HEK293 (cell line): ENCODE data around the gene TRA2A.
A peak's percentile ranks its signal among the peaks of the same experiment; 100 is the strongest.

Source experiments
- HOXA7 ChIP-seq: sonication (generic); formaldehyde crosslinking; IDR thresholded peaks from 2 replicates; pipeline ENCODE4 v1.8.1; 2022; ENCODE audit warnings: missing genetic modification reagents, borderline replicate concordance
- PRDM1 ChIP-seq: fragments of 450-650 bp; formaldehyde crosslinking; IDR thresholded peaks from 2 replicates; pipeline ENCODE4; 2016; ENCODE audit warnings: missing biosample characterization, missing genetic modification characterization
- PRDM4 ChIP-seq: fragments of 450-650 bp; formaldehyde crosslinking; IDR thresholded peaks from 2 replicates; pipeline ENCODE4 v1.5.1; 2017; ENCODE audit warnings: missing biosample characterization, missing genetic modification characterization
- SCRT1 ChIP-seq: fragments of 450-650 bp; formaldehyde crosslinking; IDR thresholded peaks from 2 replicates; pipeline ENCODE4 v1.5.1; 2016; ENCODE audit warnings: missing biosample characterization, missing genetic modification characterization, borderline replicate concordance
- SP2 ChIP-seq: fragments of 450-650 bp; formaldehyde crosslinking; IDR thresholded peaks from 2 replicates; pipeline ENCODE4 v1.5.1; 2016; ENCODE audit warnings: missing biosample characterization, missing genetic modification characterization
- SP7 ChIP-seq: fragments of 450-650 bp; formaldehyde crosslinking; IDR thresholded peaks from 2 replicates; pipeline ENCODE4 v1.5.1; 2016; ENCODE audit warnings: missing biosample characterization, missing genetic modification characterization
- ZBTB1 ChIP-seq: fragments of 450-650 bp; formaldehyde crosslinking; IDR thresholded peaks from 2 replicates; pipeline ENCODE4 v1.5.1; 2016; ENCODE audit warnings: missing biosample characterization, missing genetic modification characterization
- ZBTB21 ChIP-seq: fragments of 450-650 bp; formaldehyde crosslinking; IDR thresholded peaks from 2 replicates; pipeline ENCODE4 v1.5.1; 2017; ENCODE audit warnings: missing biosample characterization, missing genetic modification characterization
- ZBTB48 ChIP-seq: fragments of 450-650 bp; formaldehyde crosslinking; IDR thresholded peaks from 2 replicates; pipeline ENCODE4 v1.5.1; 2016; ENCODE audit warnings: missing biosample characterization, missing genetic modification characterization
- ZEB2 ChIP-seq: fragments of 450-650 bp; formaldehyde crosslinking; IDR thresholded peaks from 2 replicates; pipeline ENCODE4 v1.5.1; 2016; ENCODE audit warnings: missing biosample characterization, missing genetic modification characterization
- ZFP41 ChIP-seq: fragments of 450-650 bp; formaldehyde crosslinking; IDR thresholded peaks from 2 replicates; pipeline ENCODE4 v1.5.1; 2016; ENCODE audit warnings: missing biosample characterization, missing genetic modification characterization, borderline replicate concordance
- ZNF112 ChIP-seq: fragments of 450-650 bp; formaldehyde crosslinking; IDR thresholded peaks from 2 replicates; pipeline ENCODE4 v1.5.0; 2017; ENCODE audit warnings: missing biosample characterization, missing genetic modification characterization
- ZNF146 ChIP-seq: fragments of 450-650 bp; formaldehyde crosslinking; IDR thresholded peaks from 2 replicates; pipeline ENCODE4 v1.5.1; 2016; ENCODE audit warnings: missing biosample characterization, missing genetic modification characterization
- ZNF169 ChIP-seq: fragments of 450-650 bp; formaldehyde crosslinking; IDR thresholded peaks from 2 replicates; pipeline ENCODE4 v1.5.1; 2016; ENCODE audit warnings: missing biosample characterization, missing genetic modification characterization
- ZNF239 ChIP-seq: fragments of 450-650 bp; formaldehyde crosslinking; IDR thresholded peaks from 2 replicates; pipeline ENCODE4 v1.5.1; 2016; ENCODE audit warnings: missing biosample characterization, missing genetic modification characterization
- ZNF274 ChIP-seq, 2 experiments: fragments of 200-500 bp in 1 of 2; fragments of 450-650 bp in 1 of 2; sonication (Bioruptor generic) in 1 of 2; formaldehyde crosslinking in 1 of 2; IDR thresholded peaks; 2 replicates each; pipeline versions ENCODE4 v1.5.1 to v1.6.1; 2014 to 2016; ENCODE audit warnings: borderline replicate concordance in 1 of 2, inconsistent platforms in 1 of 2, low read length in 1 of 2, missing biosample characterization in 1 of 2, missing genetic modification characterization in 1 of 2
- ZNF394 ChIP-seq: fragments of 450-650 bp; formaldehyde crosslinking; IDR thresholded peaks from 2 replicates; pipeline ENCODE4 v1.5.1; 2016; ENCODE audit warnings: missing biosample characterization, missing genetic modification characterization, mild to moderate bottlenecking, moderate library complexity, borderline replicate concordance
- ZNF416 ChIP-seq: fragments of 450-650 bp; formaldehyde crosslinking; IDR thresholded peaks from 2 replicates; pipeline ENCODE4 v1.5.1; 2016; ENCODE audit warnings: missing biosample characterization, missing genetic modification characterization
- ZNF548 ChIP-seq: fragments of 450-650 bp; formaldehyde crosslinking; IDR thresholded peaks from 2 replicates; pipeline ENCODE4 v1.5.1; 2016; ENCODE audit warnings: missing biosample characterization, missing genetic modification characterization
- ZNF585B ChIP-seq: fragments of 450-650 bp; formaldehyde crosslinking; IDR thresholded peaks from 2 replicates; pipeline ENCODE4 v1.5.1; 2016; ENCODE audit warnings: missing biosample characterization, missing genetic modification characterization
- ZNF596 ChIP-seq: fragments of 450-650 bp; IDR thresholded peaks from 2 replicates; pipeline ENCODE4 v1.5.0; 2018; ENCODE audit warnings: missing biosample characterization, mild to moderate bottlenecking, missing genetic modification characterization, moderate library complexity
- ZNF624 ChIP-seq: fragments of 450-650 bp; formaldehyde crosslinking; IDR thresholded peaks from 2 replicates; pipeline ENCODE4 v1.5.1; 2017; ENCODE audit warnings: missing biosample characterization, missing genetic modification characterization
- ZNF701 ChIP-seq: fragments of 450-650 bp; formaldehyde crosslinking; IDR thresholded peaks from 2 replicates; pipeline ENCODE4 v1.5.1; 2016; ENCODE audit warnings: missing biosample characterization, missing genetic modification characterization
- ZNF747 ChIP-seq: fragments of 450-650 bp; formaldehyde crosslinking; IDR thresholded peaks from 2 replicates; pipeline ENCODE4 v1.5.1; 2016; ENCODE audit warnings: missing biosample characterization, missing genetic modification characterization
- ZNF76 ChIP-seq: fragments of 450-650 bp; formaldehyde crosslinking; IDR thresholded peaks from 2 replicates; pipeline ENCODE4; 2016; ENCODE audit warnings: low read depth, missing biosample characterization, missing genetic modification characterization, borderline replicate concordance
- ZSCAN5A ChIP-seq: fragments of 450-650 bp; formaldehyde crosslinking; IDR thresholded peaks from 2 replicates; pipeline ENCODE4 v1.5.1; 2016; ENCODE audit warnings: missing biosample characterization, missing genetic modification characterization
- TF ChIP-seq, protein P1 (sequence below): fragments of 450-650 bp; formaldehyde crosslinking; IDR thresholded peaks from 2 replicates; pipeline ENCODE4 v1.5.1; 2016; ENCODE audit warnings: missing biosample characterization, missing genetic modification characterization, low read depth
- TF ChIP-seq, protein P2 (sequence below): fragments of 450-650 bp; formaldehyde crosslinking; IDR thresholded peaks from 2 replicates; pipeline ENCODE4 v1.5.1; 2016; ENCODE audit warnings: missing biosample characterization, missing genetic modification characterization
- TF ChIP-seq, protein P3 (sequence below): fragments of 450-650 bp; formaldehyde crosslinking; optimal IDR thresholded peaks from 2 replicates; pipeline ENCODE3; 2016; ENCODE audit warnings: missing biosample characterization, mild to moderate bottlenecking, missing genetic modification characterization

The TRA2A gene

DNA sequence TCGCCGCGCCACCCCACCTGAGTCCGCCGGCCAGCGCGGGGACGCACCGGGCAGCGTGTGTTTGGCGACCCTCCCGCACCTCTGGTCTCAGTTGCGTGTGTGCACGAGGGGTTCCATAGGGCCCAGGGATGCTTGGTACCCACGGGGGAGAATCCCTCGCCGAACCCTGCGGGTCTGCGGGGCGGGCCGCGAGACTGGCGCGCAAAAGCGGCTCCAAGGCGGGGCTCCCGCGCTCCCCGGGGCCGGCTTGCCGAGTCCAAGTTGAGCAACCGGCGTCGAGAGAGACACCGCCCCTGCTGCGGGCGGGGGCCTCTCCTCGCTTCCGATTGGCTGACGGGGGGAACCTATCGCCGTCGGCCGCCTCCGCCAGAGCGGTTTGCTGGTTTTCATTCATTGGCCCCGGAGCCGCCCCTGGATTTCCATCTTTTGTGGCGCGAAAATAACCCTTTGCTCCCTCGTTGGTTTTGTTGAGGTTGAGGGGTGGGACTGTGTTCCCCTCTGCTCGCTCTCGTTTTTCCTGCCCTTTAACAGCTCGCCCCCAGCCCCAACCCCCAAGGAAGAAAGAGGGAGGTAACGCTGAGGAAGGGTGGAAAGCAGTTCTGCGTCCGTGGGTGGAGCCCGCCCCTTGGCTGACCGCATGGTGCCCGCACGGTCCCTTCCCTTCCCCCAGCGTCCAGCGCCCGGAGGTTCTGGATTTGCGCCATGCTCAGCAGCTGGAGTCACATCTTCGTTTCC, 57.5 kb downstream of the TRA2A start (continued):
- TF ChIP-seq, protein P1, sequence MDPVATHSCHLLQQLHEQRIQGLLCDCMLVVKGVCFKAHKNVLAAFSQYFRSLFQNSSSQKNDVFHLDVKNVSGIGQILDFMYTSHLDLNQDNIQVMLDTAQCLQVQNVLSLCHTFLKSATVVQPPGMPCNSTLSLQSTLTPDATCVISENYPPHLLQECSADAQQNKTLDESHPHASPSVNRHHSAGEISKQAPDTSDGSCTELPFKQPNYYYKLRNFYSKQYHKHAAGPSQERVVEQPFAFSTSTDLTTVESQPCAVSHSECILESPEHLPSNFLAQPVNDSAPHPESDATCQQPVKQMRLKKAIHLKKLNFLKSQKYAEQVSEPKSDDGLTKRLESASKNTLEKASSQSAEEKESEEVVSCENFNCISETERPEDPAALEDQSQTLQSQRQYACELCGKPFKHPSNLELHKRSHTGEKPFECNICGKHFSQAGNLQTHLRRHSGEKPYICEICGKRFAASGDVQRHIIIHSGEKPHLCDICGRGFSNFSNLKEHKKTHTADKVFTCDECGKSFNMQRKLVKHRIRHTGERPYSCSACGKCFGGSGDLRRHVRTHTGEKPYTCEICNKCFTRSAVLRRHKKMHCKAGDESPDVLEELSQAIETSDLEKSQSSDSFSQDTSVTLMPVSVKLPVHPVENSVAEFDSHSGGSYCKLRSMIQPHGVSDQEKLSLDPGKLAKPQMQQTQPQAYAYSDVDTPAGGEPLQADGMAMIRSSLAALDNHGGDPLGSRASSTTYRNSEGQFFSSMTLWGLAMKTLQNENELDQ (tag by site-specific recombination): no peak
- TF ChIP-seq ZNF112 (no peak), ZNF747 (tag by site-specific recombination) (no peak), ZNF239 (tag by site-specific recombination) (no peak), ZNF394 (tag by site-specific recombination) (0 out of 2 replicates have a peak, but pooled peaks have one; percentile 46), ZNF169 (tag by site-specific recombination) (no peak), ZNF146 (tag by site-specific recombination) (no peak), ZFP41 (no peak), ZNF585B (tag by site-specific recombination) (no peak), ZBTB48 (tag by site-specific recombination) (peak; percentile 88), ZNF416 (tag by site-specific recombination) (no peak), SP7 (tag by site-specific recombination) (peak; percentile 82), PRDM1 (tag by site-specific recombination) (0 out of 2 replicates have a peak, but pooled peaks have one; percentile 29), ZNF701 (tag by site-specific recombination) (no peak), ZBTB1 (tag by site-specific recombination) (peak; percentile 75; the same call in 1 of the 2 replicates), ZNF624 (no peak), ZNF596 (peak; percentile 91), ZSCAN5A (tag by site-specific recombination) (peak; percentile 60; the same call in 1 of the 2 replicates), ZBTB21 (no peak), ZNF274 (IDR thresholded peaks at IDR 0.05; ENCODE audit: low read length) (no peak), ZNF274 (tag by site-specific recombination; IDR thresholded peaks at IDR 0.05; ENCODE audit: borderline replicate concordance) (no peak), ZEB2 (tag by site-specific recombination) (peak; percentile 91), ZNF76 (peak; percentile 20; the same call in 1 of the 2 replicates), HOXA7 (no peak), SP2 (tag by site-specific recombination) (peak; percentile 80), PRDM4 (tag by site-specific recombination) (peak; percentile 48), ZNF548 (tag by site-specific recombination) (no peak), SCRT1 (no peak)
- TF ChIP-seq, protein P2, sequence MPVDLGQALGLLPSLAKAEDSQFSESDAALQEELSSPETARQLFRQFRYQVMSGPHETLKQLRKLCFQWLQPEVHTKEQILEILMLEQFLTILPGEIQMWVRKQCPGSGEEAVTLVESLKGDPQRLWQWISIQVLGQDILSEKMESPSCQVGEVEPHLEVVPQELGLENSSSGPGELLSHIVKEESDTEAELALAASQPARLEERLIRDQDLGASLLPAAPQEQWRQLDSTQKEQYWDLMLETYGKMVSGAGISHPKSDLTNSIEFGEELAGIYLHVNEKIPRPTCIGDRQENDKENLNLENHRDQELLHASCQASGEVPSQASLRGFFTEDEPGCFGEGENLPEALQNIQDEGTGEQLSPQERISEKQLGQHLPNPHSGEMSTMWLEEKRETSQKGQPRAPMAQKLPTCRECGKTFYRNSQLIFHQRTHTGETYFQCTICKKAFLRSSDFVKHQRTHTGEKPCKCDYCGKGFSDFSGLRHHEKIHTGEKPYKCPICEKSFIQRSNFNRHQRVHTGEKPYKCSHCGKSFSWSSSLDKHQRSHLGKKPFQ (tag by site-specific recombination): no peak
- TF ChIP-seq, protein P3, sequence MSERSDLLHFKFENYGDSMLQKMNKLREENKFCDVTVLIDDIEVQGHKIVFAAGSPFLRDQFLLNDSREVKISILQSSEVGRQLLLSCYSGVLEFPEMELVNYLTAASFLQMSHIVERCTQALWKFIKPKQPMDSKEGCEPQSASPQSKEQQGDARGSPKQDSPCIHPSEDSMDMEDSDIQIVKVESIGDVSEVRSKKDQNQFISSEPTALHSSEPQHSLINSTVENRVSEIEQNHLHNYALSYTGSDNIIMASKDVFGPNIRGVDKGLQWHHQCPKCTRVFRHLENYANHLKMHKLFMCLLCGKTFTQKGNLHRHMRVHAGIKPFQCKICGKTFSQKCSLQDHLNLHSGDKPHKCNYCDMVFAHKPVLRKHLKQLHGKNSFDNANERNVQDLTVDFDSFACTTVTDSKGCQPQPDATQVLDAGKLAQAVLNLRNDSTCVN: peak; percentile 98
